Measurements from ENCODE around the gene PGAP1.

PGAP1 gene

DNA sequence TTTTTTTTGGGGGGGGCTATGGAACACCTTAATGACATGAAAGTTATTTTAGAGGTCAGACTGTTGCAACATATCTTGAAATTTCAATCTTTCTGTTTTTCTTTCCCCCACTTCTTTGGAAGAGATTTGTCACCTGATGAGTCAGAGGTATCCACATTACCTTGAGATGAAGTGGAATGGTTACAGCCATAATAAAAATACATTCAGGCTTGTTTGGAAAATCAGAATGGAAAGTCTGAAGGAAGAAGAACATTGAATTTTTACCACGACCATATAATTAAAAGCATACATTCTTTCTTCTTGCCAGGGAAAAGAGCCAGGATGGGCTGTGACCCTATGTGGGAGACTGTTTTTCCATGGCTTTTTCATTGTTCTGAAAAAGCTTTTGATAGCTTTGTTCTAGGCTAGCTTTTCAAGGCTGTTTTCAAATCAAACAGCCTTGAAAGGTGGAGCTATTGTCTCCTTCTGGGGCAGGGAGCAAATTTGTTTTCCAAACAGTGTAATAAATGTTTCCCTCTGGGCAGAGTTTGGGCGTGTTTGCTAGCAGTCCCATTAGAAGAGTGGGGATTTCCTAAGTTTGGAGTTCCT is 124.7 kb downstream of the PGAP1 start:
- DNase-seq (ENCODE audit: low read depth): no peak

DNA sequence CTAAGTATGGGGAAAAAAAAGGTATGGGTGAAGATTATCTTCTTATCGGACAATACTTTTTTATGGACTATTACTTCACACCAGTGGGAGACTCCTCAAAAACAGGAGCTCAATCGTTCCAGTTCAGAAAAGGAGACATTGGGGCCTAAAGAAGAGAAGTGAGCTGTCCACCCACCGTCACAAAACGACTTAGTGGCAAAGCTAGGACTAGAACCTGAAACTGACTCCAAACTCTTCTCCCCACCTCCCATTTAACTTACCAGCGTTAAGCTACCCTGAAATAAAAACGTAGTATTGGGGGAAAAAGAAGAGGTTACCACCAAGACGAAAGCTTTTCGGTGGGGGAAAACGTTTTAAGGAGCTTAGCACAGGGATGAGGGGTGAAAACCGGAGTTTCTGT is 127.5 kb downstream of the PGAP1 start:
- DNase-seq (ENCODE audit: low read depth): no peak

GRCh38 chr2:196792865-196793264 is 133.6 kb downstream of the PGAP1 start:
- DNase-seq (ENCODE audit: low read depth): no peak

GRCh38 chr2:196783431-196784094 is 142.9 kb downstream of the PGAP1 start:
- no peak for DNase-seq (ENCODE audit: low read depth)
